Measurements from ENCODE around the gene SLFN12. TPM values are rescaled to one million over a fixed set of nuclear protein-coding genes. Genes with fewer than 3 reads are reported as not detected.
A peak's percentile ranks its signal among the peaks of the same experiment; 100 is the strongest.

SLFN12 gene
- total and polyA plus RNA-seq, 10 of the 15 experiments (the other 5 are each of a cell fraction or from before 2014, with no cell fraction given): 8.7 to 18.5 (median 13.4) TPM

GRCh38 chr17:35374766-35375344 lies 57.4 kb downstream of the SLFN12 start:
- SMC1A ChIA-PET (ENCODE audit: uncharacterized antibody, unreplicated experiment): interaction anchor here (1.9 to 3.0 kb wide), 3 partner anchors 52 to 73 kb away, joined by 10 to 13 read pairs (median 12); partner anchors contain the start of genes SLFN12 and SLFN13
- CTCF ChIA-PET: interaction anchor here (0.7 to 0.9 kb wide), 3 partner anchors 11 to 113 kb away, joined by 3 to 4 read pairs (median 3); no protein-coding TSS in a partner anchor
- Histone ChIP-seq H2AFZ (ENCODE audit: control insufficient read depth, low read depth, low read length) (no peak overlapping the region; the same call in 1 of the 2 replicates), H3K79me2 (ENCODE audit: control insufficient read depth, insufficient read depth, low read length) (no peaks in the 10 kb centered on the region), H3K9me3 (replicated peaks; ENCODE audit: control insufficient read depth, insufficient read depth, low read length) (no peaks in the 10 kb centered on the region; the same call in 2 of the 3 replicates), H3K4me1 (ENCODE audit: control insufficient read depth, insufficient read depth, low read length) (peaks cover 3% of the 10 kb centered on the region; the same call in 1 of the 2 replicates), H3K4me2 (ENCODE audit: control insufficient read depth, insufficient read depth) (peak overlapping the region; percentile 95), H4K20me1 (ENCODE audit: control insufficient read depth, insufficient read depth) (no peaks in the 10 kb centered on the region), H3K27me3 (replicated peaks in 1 of 2; ENCODE audit: control insufficient read depth in 2 of 2, insufficient read depth in 2 of 2, low read length in 1 of 2) (peaks cover 0 to 9% of the 10 kb centered on the region in 2 experiments; a peak in 3 of 4 replicates), H3K36me3 (ENCODE audit: control insufficient read depth in 2 of 2, insufficient read depth in 2 of 2, low read length in 1 of 2) (no peaks in the 10 kb centered on the region), H3K27ac (ENCODE audit: control insufficient read depth, insufficient read depth) (no peak overlapping the region), H3K9ac (ENCODE audit: control insufficient read depth, insufficient read depth, low read length) (no peak overlapping the region), H3K4me3 (peak overlapping the region; percentile 70; the same call in 1 of the 2 replicates)
- TF ChIP-seq CREM (IDR thresholded peaks at IDR 0.05; ENCODE audit: low read depth) (0 out of 2 replicates have a peak, but pooled peaks have one; percentile 33), SMAD1 (IDR thresholded peaks at IDR 0.05; ENCODE audit: low read depth, partially characterized antibody) (no peak), MLLT1 (IDR thresholded peaks at IDR 0.05) (0 out of 2 replicates have a peak, but pooled peaks have one; percentile 0), BACH1 (IDR thresholded peaks at IDR 0.05; ENCODE audit: borderline replicate concordance) (no peak), E2F4 (IDR thresholded peaks at IDR 0.05; ENCODE audit: low read depth, low read length) (no peak), MTA3 (IDR thresholded peaks at IDR 0.05; ENCODE audit: borderline replicate concordance, low read length) (no peak), FOXM1 (IDR thresholded peaks at IDR 0.05; ENCODE audit: low read depth, low read length) (no peak), BRCA1 (IDR thresholded peaks at IDR 0.05; ENCODE audit: low read depth, low read length) (no peak), ATF7 (IDR thresholded peaks at IDR 0.05; ENCODE audit: low read depth) (peak; percentile 83), BMI1 (IDR thresholded peaks at IDR 0.05; ENCODE audit: borderline replicate concordance) (peak; percentile 11; the same call in 1 of the 2 replicates)
- DNase-seq (ENCODE audit: low read depth, low spot score): peak; percentile 13
- FAIRE-seq: no peak
- 38% methylated on average over 3 of the region's 3 CpGs for WGBS (ENCODE audit: insufficient coverage, insufficient replicate concordance, low lambda C conversion rate, missing lambda C conversion rate)
- RAD21 ChIA-PET (ENCODE audit: unreplicated experiment): interaction anchor here (0.7 to 3.5 kb wide), 3 partner anchors 65 to 453 kb away, joined by 3 to 19 read pairs (median 3); no protein-coding TSS in a partner anchor
- POLR2A ChIA-PET: interaction anchor here (0.7 to 1.1 kb wide), 2 partner anchors 13 to 1385 kb away, joined by 3 to 6 read pairs; no protein-coding TSS in a partner anchor
- intact Hi-C loops (cut with micrococcal nuclease; ENCODE audit: unreplicated experiment) (no loop called here), in situ Hi-C loops (cut with MboI) (loop anchor here (5.0 kb wide), 1 partner anchor 162 kb away; the partner anchor contains the start of gene SLFN12L)
- ATAC-seq: no peak
- BruUV-seq (replicated peaks): no TSS peak
